ENCODE measurements around the gene ATF5.

DNA sequence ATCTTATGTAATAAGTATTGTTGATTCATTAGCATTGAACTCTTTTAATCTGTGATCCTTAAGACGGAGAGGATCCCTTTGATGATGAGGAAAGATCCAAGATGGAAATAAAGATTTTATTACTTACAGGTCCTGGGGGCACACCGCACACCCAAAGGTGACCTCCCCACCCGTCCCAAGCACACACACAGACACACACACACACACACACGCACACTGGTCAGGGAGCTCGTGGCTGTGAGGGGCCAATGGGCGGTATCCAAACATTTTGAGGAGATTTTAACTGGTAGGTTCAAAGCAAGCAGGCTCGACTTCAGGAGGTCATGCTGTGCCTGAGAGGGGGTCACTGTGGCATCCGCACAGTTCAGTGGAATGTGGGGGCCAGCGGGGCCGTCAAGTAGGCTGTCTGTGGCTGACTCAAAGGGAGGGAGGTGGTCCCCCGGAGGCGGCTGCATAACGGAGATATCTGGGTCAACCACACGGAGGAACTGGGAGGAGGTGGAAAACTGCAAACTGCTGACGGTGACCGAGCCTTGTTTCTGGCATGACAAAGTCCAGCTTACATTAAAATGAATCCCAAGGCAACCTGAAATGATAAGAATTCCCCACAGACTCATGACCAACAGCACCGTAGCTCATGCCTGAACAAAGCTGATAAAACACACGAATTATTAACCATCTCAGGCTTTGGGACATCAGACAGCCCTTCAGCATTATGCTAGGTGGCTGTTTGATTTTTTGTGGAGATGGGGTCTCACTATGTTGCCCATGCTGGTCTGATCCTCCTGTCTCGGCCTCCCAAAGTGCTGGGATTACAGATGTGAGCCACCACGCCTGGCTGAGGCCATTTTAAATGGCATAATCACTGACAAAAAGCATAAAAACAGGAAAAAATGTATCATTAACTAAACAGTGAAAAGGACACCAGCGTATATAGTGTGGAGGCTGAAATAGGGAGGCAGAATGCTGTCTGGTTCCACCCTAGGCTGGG, 52.9 kb downstream of the ATF5 start:
- TF ChIP-seq, protein P1, sequence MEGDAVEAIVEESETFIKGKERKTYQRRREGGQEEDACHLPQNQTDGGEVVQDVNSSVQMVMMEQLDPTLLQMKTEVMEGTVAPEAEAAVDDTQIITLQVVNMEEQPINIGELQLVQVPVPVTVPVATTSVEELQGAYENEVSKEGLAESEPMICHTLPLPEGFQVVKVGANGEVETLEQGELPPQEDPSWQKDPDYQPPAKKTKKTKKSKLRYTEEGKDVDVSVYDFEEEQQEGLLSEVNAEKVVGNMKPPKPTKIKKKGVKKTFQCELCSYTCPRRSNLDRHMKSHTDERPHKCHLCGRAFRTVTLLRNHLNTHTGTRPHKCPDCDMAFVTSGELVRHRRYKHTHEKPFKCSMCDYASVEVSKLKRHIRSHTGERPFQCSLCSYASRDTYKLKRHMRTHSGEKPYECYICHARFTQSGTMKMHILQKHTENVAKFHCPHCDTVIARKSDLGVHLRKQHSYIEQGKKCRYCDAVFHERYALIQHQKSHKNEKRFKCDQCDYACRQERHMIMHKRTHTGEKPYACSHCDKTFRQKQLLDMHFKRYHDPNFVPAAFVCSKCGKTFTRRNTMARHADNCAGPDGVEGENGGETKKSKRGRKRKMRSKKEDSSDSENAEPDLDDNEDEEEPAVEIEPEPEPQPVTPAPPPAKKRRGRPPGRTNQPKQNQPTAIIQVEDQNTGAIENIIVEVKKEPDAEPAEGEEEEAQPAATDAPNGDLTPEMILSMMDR (IDR thresholded peaks at IDR 0.05) = no peak
- no peak for TF ChIP-seq POLR2A (IDR thresholded peaks at IDR 0.05)
